NCI-H2196 treated with DMSO at 0.1 percent for 48 hours (cell line): ENCODE data around the gene PPWD1.

Source experiments
- DNase-seq: peaks from one replicate; lab custom pipeline; 2025; ENCODE audit not compliant: unreplicated experiment; lab: John Stamatoyannopoulos, UW

PPWD1 gene

DNA sequence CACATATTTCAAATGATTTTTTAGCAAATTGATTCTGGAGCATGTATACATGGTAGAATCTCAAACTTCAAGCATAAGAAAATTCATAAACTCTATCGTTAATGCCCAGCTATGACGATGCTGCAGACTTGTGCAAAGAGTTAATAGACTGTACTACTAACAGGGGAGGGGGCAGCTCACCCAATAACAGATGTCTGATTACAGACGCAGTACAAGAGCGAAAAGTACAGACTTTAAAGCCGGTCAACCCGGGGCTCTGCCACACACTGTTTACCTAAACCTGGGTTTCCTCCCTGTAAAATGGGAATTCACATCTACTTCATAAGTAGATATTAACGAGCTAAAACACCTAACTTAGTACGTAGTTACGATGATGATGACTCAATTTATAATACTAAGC, 60.4 kb downstream of the PPWD1 start:
- no peak for DNase-seq

DNA sequence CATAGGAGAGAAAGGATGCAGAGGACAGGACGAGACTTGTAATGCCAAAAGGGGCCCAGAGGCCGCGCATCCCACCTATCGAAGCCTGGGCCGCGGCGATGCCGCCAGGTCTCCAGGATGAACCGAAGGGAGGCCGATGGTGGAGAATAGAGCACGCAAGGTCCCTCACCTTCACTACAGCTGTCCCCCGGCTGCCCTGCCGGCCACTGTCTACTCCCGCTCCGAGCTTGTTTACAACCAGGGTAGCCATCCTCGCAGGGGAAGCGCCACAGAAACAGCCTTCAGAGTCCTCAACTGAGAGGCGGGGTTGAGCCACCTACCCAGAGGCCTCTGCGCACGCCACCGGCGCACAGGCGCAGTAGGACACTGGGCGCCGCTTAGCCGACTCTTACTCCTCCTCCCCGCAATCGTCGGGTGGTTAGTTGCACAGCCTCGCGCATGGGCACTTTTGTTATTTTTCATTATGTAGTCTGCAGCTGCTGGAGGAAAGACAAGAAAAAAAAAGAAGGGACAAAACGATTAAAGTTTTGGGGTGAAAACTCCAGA, 61.0 kb downstream of the PPWD1 start, which contains the start of gene TRIM23:
TRIM23 (minus strand) TSS at position 309 of the 546 bp plus-strand sequence; CDS start at position 250, 59 bp downstream.
- DNase-seq: peak; percentile 64

DNA sequence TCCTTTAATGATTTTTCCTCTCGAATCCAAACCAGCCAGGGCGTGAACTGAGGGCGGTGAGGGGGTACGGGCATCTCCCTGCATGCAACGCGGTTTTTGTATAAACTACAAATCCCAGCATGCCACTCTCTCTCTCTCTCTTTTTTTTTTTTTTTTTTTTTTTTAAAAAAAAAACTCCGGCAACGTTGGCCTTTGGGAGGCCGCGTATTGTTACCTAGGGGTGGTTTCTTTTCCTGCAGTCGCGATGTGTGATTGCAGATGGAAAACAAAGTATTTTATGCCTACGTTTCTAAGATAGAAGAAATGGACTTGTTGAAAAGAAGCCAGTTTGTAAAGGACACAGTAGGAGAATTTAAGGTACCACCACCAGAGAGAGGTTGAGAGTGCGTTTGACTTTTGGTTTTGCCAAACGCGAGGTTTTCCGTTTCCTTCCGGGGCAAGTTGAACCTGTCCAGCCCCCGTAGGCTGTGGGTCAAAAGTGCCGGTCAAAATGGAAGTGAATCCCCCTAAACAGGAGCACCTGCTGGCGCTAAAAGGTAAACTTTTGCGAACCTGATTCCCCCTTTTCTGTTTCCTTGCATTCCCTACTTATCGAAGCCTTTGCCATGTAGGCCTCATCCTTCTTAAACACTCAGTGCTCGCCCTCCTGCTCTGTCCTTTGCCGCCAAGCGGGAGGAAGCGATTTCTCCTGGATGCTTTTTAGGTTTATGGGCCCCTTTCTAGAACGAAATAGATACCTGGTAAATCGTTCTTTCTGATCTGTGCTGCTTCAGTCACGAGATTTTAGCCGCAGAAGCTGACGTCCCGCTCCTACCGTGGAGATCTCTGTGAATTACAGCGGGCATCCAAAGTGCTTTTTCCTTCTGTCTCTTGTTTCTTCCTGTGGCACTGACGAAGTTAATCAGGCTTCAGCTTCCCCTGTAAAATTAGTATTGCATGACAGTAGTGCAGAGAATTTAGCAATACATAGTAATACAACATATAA, 61.8 kb downstream of the PPWD1 start, which contains the start of the genes SHLD3 and TRAPPC13:
SHLD3 (plus strand) TSS at position 457 of the 985 bp plus-strand sequence. CDS start 4,561 bp downstream, outside the sequence.
TRAPPC13 (plus strand) TSS at position 457 of the 985 bp plus-strand sequence; CDS start at position 491, 34 bp downstream.
- peak; percentile 64 for DNase-seq

DNA sequence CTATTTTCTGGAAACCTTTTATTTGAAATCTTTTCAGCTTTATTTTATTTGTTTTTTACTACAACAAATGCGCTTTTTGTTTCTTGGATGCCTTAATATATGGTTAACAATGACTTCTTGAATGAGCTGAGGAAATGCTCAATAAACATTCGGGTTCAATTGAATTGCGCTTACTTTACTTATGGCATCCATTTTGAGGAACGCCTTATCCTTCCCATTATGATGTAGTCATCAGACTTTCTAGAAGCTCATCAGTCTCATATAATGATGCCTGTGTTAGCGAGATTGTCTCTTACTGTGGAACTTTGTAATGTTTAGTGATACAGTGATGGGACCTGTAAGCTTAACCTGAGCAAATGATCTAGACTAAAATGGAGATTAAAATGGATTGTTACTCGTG, 62.6 kb downstream of the PPWD1 start:
- DNase-seq: no peak

DNA sequence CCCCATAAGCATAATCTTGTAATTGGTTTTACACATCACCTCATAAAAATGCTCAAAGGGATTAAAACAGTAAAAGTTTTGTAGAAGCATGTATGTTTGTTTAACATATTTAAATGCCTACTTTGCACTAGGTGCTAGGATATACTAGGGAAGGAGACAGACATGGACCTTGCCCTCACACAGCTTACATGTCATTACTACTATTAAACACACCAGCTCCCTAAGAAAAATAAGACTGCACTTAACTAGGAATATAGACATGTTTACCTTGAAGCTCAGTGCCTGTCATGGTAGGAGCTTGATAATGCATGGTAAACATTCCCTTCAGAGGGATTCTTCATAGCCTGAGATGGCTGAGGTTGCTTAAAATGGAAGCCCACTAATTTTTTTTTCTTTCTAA, 67.9 kb downstream of the PPWD1 start:
- no peak for DNase-seq
